COLO829 (cell line): ENCODE results near the gene DCUN1D4.
A peak's percentile ranks its signal among the peaks of the same experiment; 100 is the strongest.

Experiments used
- DNase-seq: peaks from one replicate; pipeline ENCODE4 v3.0.0; 2012; ENCODE audit warnings: low spot score

The DCUN1D4 gene

DNA sequence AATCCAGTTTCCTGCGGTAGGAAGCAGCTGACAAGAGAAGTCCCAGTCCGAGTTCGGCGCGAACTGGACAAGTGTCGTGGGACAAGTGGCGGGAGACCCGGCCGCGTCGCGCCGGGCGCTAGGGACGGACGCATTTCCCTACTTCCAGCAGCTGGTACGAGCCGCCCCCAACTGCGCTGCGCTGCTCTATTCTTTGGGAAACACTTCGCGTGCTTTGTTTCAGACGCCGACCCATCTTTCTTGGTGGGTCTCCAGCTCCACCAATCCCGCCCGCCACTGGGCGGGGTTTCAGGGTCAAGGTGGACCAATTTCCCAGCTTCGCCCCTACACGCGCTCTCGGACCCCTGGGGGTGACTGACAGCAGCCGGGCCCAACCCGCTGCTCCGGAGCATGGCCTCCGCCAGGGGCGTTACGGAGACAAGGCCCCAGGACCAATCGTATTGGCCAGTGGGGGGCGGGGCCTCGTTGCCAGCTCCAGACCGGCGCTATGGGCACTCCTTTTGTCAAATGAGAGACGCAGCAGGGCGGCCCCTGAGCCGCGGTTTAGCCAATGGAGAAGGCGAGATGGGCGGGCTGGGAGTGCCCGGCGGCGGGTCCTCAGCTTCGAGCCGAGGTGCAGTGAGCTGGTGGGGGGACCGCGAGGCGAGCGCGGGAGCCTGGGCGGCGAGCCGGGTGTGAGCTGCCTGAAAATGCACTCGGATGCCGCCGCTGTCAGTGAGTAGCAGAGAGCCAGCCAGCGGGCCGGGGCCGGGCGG lies at the start of gene DCUN1D4:
TSS of gene DCUN1D4 (plus strand) at position 600 of the 755 bp plus-strand sequence. CDS start at position 690, 90 bp downstream.
- DNase-seq, result peak; percentile 99

DNA sequence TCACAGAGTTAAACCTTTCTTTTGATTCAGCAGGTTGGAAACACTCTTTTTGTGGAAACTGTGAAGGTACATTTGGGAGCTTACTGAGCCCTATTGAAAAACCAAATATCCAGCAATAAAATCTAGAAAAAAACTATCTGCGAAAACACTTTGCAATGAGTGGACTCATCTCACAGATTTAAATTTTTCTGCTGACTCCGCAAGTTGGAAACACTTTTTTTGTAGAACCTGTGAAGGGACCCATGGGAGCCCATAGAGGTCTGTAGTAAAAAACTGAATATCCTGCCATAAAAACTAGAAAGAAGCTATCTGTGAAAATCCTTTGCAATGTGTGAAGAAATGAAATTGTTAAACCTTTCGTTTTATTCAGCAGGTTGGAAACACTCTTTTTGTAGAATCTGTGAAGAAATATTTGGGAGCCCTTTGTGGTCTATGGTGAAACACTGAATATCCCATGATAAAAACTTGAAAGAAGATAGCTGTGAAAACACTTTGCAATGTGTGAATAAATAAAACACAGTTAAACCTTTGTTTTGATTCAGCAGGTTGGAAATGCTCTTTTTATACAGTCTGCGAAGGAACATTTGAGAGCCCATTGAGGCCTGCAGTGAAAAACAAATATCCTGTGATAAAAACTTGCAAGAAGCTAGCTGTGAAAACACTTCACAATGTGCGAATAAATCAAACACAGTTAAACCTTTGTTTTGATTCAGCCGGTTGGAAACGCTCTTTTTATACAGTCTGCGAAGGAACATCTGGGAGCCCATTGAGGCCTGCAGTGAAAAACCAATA lies 22.3 kb upstream of the DCUN1D4 start:
- DNase-seq, result no peak

DNA sequence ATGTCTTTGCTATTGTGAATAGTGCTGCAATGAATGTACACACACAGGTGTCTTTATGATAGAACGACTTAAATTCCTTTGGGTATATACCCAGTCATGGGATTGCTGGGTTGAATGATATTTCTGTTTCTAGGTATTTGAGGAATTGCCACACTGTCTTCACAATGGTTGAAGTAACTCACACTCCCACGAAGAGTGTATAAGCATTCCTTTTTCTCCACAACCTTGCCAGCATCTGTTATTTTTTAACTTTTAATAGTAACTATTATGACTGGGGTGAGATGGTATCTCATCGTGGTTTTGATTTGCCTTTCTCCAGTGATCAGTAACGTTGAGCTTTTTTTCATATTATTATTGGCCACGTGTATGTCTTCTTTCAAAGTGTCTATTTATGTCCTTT lies 17.6 kb upstream of the DCUN1D4 start:
- no peak for DNase-seq

DNA sequence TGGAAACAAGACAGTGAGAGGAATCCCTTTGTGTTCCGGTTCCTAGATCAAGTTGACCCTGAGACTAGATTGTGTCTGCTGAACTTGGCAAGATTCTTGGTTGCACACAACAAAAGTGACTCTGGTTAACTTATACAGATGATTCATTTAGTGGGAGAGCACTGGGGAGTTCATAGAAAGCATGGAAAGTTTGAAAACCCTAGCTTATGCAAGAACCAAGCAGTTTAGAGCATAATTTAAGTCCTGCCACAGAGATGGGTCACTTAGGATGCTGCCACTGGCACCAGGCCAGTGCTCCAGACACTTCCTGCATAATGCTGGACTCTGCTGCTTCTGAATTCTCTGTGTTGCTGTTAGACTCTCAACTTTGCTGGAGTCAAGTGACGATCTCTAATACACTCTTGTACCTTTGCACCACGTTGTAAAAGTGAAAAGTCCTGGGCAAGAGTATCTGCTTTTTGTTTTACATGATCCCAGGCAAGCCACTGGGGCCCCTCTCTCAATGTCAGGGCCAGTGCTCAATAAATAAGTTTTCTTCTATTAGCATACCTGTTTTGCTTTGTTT lies 12.7 kb upstream of the DCUN1D4 start:
- DNase-seq, result no peak

DNA sequence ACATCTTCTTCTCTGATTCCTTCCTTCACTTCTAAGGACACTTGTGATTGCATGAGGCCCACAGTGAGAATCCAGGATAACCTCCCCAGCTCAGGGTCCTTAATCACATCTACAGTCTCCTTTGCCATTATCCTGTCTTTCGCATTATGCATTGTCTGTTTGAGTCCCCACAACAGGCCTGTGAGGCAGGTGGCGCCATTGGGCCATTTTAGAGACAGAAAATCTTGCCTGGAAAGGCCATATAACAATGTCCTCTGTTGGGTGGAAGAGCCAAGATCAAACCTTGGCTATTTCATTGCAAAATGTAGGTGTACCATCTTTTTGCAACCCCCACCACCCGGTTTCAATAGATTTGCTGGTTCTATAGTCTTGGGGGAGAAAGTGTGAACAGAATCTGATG lies 11.8 kb upstream of the DCUN1D4 start:
- peak; percentile 62 for DNase-seq

DNA sequence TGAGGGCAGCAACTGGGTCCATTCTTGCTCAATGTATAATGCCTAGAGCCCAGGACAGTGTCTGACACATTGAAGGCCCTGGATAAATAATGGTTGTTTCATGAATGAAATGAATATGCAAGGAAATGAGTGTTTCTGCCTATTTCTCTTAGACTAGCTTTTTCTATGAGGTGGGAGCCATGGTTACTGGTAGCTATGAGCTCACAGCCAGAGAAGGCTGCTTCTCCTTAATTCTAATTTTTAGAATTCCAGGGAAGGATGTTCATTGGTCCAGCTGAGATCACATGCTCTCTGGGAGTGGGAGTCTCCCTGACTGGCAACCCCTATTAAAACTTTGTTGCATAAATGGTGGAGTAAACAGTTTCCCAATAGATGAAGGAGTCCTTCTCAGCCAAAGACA lies 9.7 kb upstream of the DCUN1D4 start:
- no peak for DNase-seq

DNA sequence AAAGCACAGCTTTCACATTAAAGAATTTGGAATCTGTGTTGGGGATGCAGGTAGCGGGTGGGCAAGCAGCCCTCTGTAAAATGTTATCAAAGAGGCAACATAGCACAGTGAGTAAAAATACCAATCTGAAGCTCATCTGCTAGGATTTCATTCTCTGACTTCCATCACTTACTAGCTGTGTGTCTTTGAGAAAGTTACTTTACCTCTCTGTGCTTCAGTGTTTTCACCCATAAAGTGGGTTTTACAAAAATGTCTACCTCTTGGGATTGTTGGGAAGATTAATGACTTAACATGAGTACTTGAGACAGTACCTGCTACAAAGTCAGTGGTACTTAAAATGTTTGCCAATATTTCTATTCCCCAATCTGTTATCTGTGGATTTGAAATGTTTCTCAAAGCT lies 7.9 kb upstream of the DCUN1D4 start:
- DNase-seq, result no peak

DNA sequence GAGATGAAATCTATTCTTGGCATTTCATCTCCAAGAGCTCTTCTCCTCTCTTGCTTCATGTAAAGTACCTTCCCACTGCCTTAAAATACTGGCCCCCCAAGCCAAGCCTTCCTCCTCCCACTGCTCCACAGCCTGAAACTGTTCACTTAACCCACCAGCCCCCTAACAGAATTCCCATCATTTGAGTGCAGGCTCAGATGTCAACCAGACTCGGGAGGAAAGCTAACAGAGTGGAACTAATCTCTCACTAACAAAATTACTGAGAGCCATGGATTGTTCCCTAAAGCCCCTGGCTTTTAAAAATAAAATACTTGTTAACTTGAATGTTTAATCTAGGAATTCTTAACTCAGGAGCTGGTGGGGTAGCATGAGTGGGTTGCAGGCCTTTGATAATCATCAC lies 7.1 kb upstream of the DCUN1D4 start:
- no peak for DNase-seq

DNA sequence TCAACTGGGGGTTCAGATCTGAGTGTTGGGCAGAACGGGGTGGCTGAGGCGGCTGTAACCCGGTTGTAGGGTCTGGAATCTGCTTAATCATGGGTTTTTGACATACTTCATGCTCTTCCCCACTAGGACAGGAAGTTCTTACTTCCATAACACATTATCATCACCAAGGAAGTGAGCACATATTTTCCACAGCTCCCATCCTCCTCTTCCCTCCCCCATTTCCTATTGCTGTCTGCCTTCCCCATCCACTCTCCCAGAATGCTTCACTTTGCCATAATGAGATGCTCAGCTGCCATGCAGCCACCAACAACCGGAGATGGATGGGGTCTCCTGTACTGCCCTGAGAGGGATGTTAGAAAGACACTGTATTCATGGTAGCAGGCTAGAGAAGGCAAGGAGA lies 6.4 kb upstream of the DCUN1D4 start:
- DNase-seq, result no peak

DNA sequence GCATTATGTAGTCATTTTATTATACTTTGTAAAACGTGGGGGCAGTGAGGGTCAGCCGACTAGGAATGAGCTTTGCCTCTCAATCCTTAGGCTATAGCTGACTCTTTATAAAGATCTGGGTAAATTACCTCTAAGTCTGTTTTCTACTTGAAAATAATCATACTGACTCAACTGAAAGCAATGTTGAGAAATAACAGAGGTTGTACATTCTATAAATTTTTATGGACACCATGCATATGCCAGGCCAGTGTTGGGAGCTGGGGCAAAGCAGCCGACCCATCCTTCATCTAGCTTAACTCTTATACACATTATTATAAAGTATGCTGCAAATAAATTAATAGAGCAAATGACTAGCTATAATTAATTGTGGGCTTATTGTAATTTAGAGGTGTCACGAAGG lies 2.2 kb upstream of the DCUN1D4 start:
- no peak for DNase-seq

DNA sequence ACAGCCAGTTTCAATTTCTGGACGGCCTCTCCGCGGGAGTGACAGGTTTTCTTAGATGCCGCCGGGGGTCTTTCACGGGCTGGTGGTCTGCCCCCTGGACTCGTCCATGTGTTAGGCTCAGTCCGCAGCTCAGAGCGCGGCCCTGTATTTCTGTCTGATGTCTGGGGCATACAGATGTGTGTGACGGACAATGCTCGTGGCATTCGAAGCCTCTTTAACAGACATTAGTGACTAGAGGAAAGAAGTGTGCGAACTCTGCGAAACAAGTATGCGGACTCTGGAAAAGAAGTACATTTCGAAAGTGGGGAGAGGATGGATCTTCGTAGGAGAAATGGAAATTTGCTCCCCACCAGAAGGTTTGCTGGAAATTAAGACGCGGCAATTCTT lies 793 bp upstream of the DCUN1D4 start:
- no peak for DNase-seq

DNA sequence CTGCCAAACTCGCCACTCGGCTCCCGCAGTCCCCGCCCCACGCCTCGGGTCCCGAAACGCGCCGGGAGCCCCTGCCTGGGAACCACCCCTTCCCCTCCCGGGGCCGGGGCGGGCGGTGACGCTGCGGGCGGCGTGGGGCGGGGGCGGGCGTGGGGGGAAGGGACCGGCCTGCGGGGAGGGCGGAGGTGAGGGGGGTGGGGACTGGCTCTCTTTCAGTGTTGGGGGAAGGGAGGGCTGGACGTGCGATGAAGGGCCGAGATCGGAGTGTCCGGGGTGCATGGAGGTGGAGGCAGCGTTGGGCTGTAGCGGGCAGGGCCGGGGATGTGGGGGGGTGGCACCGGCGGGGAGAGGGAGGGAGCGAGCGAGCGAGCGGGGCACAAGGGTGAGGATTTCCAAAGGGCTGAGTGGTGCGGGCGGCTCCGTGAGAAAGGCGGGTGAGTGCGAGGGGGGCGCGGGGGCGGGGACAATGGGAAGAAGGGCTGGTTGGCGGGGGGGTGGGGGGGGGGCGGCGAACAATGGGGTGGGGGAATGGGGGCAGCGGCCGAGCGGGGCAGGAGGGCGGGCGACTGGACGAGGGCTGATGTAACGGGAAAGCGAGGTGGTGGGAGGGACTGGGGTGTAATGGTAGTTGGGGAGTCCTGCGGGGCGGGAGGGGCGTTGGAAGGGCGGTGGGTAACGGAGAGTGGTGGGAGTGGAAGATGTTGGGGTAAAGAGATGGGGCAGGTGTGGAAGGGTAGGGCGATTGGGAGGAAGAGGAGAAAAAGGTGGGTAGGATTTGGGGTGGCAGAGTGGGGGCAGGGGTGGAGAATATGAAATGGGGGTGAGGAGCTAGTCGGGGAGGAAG lies 578 bp downstream of the DCUN1D4 start:
- DNase-seq, result peak; percentile 65

DNA sequence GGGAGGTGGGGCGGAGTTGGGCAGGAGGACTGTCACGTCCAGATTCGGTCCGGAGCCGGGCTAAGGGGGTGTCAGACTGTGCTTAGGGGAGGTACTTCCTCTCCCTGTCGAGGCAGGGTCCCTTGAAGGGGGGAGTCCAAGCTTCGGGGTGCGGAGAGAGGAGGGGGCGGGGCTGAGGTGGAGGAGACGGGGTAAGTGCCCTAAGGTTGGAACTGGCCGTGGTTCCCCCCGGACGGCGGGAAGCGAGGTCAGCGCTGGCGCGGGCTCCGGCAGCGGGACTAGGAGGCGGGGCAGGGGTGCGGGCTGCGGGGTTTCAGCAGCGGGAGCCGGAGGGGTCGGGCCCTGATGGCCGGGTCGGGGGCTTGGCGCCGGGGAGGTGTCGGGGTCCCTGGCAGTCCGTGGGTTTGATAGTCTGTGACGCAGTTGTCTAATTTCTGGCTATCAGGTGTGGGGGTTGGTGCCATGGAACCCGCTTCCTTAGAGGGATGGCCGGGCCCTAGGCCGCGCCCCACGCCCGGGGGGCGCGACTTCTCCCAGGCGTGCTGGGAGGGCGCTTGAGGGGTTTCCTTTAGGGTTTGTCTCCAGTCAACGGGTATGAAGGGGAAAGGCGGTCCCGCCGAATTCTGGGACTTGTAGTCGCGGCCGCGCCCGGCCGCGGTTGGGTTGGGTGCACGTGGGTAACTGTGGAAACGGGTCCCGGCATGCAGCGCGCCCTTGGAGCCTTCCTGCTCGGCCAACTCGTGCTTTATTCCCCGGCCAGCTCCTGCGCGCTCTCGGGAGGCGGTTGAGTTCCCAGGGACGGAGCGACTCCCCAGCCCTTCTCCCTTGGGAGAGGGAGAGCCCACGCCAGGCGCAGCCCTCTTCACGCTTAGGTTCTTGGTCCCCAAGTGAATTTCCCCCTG lies 1.5 kb downstream of the DCUN1D4 start:
- peak; percentile 95 for DNase-seq

DNA sequence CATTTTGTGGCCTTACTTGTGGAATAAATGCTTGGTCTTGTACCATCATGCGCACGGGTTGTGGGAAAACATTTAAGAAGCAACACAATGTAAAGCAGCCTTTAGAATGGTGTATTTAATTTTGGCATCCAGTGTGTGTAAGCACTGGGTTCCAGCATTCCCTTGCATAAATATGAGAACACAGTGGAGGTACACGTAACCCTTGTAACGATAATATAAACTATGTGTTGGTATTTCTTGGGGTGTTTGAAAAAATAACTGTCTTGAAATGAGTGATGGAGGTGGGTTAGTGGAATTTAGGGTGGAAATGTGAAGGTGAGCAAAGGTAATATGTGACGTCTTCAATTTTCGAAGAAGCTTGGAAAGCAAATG lies 2.1 kb downstream of the DCUN1D4 start:
- DNase-seq, result no peak

DNA sequence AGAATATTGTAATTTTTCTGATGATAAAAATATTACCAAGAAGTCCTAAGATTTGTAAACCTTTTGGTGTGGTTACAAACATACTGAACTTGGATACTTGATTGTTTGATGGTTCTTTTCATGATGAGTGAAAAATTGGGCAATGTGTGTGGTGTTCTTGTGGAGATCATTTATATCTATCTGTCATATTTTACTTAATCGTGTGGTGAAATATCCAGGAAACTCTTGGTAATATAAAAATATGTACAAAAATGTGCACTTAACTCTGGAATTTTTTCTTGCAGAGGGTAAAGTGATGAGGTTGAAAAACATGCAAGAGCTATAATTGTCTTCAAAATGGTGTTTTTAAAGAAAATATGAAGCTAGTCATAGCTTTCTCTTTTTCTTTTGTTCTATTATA lies 2.8 kb downstream of the DCUN1D4 start:
- no peak for DNase-seq

DNA sequence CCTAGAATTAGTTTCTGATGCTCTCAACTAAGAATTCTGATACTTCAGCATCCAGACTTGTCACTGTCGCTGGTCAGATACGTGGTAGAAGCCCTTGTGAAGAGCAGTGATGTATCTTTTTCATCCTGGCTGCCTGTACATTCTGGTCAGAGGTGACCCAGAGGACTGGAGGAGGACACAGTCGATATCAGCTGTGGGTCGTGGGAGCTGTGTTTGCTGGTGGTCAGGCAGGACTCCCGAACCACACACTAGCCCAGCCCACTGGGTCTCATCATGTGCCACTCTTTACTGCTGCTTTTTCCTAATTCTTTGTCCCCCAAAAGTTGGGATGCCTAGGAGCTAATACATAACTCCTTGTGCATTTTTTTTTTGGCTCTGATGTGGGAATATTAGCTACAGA lies 6.5 kb downstream of the DCUN1D4 start:
- DNase-seq, result no peak

DNA sequence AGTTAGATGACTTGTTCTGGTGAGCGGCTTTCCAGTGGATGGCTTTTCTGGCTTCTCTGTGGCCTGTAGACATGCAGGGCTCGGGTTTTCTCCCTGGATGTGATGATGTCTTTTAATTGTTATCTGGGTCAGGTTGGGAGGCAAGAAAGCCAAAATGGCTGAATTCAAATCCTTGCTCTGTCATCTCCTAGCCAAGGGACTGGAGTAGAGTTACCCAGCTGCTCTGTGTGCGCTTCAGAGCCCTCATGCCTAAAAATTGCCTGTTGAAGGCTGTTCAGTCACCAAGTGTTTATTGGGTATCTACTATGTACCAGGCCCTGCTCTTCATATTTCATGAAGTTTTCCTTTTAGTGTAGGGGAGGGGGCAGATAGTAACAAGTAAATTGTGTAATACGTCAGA lies 7.3 kb downstream of the DCUN1D4 start:
- no peak for DNase-seq

DNA sequence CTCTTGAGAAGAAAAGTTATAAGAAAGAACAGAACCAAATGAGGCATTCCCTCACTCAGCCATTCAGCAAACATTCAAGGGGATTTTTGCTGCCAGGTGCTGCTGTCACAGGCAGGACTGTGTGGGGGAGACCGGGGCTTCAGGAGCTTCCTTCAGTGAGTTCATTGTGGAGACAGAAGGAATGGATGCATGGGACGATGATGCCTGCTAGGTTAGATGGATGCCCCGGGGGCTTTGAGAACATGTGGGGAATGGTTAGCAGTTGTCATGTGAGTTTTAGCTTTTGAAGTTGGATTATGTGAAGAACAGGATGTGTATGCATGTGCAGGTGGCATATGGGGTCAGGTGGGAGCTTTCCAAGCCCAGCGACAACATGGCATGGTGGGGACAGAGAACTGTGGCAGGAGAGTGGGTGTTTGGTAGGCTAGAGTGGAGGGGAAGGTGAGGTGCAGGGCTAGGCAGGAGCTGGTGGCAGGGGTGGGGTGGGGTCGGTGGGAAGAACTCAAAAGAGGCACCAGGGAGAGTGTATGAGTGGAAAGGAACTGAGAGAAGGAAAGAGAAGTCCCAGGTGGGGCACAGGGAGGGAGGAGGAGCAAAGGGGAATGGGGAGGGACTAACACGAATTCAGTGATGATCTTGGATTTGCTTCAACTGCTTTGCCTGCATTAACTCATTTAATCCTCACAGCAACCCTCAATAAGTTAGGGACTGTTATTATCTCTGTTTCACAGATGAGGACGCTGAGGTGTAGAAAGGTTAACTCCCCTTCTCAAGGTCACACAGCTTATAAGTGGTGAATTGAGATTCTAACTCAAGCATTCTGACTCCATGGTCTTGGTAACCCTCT lies 8.4 kb downstream of the DCUN1D4 start:
- DNase-seq, result no peak

DNA sequence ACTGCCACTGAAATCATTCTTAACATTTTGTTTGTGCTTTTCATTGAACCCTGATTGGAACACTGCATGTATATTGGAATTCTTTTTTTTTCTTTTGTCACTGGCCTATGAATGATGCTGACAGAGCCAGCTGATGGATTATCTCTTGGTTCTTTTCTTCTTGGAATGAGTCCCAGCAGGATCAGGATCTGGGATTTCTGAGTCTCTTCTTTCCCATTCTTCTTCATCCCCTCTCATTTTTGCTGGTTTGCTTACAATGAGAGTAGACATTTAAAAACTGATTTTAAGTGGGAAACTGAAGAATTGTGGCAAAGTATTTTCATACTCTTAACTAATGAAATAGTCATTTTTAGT lies 9.0 kb downstream of the DCUN1D4 start:
- no peak for DNase-seq

DNA sequence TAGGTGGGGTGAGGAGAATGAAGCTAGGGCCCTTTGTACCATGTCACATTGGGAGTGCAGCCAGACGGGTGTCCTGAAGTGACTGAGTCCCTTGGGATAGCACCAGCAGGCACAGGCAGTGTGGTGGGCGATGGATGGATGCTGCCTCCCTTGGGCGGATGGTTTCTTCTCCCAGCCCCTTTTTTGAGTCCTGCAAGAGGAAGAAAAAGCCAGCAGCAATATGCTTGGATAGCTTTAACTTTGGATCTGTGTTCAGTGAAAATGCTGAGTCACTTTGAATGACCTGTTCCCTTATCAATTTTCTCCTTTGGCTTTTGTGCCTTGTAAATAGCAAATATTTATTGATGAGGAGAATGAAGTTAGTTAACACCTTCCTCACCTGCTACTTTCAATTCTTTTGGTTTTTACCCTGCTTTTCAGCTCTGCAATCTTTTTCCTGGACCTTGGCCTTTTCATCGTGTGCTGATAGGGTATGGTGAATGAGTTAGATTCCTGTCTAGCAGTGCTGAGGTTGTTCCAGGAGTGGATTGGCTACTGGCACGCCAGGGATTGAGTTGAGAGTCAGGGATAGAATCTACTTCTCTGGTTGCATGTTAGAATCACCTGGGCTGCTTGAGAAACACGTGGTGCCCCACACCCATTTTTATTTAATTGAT lies 10.2 kb downstream of the DCUN1D4 start:
- DNase-seq, result no peak
